ENCODE measurements around the gene MAN1C1.

The MAN1C1 gene

GRCh38 chr1:25821630-25822091, 205.1 kb downstream of the MAN1C1 start:
- no peak for DNase-seq

DNA sequence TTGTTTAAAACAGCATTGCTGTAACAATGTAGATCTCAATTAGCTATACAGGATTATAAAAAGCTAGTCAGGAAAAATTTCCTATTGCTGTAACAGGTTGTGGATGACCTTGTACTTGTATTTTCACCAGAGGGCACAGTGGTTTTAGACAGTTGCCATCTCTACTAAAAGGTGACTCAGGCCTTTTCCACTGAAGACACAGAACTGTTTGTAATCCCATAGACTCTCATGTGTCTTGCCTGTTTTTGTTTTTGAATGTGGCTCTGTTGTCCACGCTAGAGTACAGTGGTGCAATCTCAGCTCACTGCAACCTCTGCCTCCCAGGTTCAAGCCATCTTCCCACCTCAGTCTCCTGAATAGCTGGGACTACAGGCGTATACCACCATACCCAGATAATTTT, 209.0 kb downstream of the MAN1C1 start:
- no peak for DNase-seq

GRCh38 chr1:25826571-25826970, 210.0 kb downstream of the MAN1C1 start:
- no peak for DNase-seq

DNA sequence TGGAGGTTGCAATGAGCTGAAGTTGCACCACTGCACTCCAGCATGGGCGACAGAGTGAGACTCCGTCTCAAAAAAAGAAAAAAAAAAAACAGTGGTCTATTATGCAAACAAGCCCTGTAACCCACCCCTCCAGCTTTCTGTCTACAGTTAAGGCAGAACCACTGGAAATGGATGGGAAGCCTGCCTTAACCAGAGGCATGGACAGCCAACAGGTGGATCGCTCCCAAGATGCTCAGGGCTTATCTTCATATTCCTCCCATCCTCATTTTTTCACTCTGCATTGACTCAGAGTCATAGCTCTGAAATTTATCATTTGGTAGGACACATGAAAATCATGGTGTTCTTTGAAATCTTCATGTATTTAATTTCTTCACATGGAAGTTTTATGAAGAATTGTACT, 211.9 kb downstream of the MAN1C1 start:
- no peak for DNase-seq

DNA sequence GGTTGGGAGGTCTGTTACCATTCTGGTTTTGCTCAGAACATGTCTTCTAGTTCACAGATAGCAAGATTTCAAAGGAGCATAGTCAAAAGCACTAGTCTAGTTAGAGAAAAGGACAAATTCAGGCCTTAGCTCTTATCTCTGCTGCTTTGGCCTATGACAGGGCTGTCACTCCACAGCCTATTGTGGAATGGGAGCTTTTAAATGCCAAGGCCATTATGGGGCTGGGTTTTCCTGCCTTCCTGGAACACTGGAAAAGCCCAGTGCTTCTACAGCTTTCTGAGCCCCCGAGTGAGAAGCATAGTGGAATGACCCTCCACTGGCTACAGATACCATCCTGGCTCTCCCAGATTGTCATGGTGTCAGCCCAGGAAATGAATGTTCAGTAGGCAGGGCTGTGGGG, 212.5 kb downstream of the MAN1C1 start:
- no peak for DNase-seq

GRCh38 chr1:25831569-25832196, 215.1 kb downstream of the MAN1C1 start:
- no peak for DNase-seq

- no peak for DNase-seq
Observed at GRCh38 chr1:25832336-25833037, 215.9 kb downstream of the MAN1C1 start.

DNA sequence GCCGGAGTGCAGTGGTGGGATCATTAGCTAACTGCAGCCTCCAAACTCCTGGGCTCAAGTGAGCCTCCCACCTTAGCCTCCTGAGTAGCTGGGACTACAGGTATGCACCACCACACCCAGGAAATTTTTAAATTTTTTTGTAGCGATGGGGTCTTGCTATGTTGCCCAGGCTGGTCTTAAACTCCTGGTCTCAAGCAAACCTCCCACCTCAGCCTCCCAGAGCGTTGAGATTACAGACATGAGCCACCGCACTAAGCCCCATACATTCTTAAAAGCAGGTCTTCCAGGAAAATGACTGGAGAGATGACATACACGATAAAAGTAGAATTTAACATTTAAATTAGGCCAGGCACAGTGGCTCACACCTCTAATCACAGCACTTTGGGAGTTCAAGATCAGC, 216.6 kb downstream of the MAN1C1 start:
- DNase-seq = no peak

All from stimulated activated CD4-positive, alpha-beta T cell treated with anti-CD3 and anti-CD28 coated beads, Interleukin-4, amount 100 ng/mL, for 4 hours (primary cell).